ENCODE results near the gene SLC7A6OS. TPM values are rescaled to one million over a fixed set of nuclear protein-coding genes. Genes with fewer than 3 reads are reported as not detected.

Gene SLC7A6OS
- total RNA-seq, 1 experiment from 2014 or later: 24.5 TPM

DNA sequence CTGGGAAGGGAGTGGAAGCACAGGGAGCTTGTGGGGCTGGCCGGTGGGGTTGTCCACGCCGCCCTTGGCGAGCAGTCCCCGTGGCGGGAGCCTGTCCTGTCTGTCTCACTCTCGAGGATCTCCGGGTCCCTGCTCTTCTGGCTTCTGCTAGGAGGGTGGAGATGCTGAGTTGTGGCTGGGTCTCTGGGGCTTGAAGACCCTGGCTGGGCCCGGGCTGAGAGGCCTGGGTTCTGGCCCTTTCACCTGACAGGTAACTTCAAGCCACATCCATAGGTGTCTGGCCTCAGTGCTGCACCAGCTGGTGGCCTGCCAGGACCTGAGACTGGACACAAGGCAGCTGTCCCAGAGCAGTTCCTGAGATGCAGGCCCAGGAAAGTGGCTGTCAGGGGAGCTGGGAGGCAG is 46.8 kb upstream of the SLC7A6OS start:
- Histone ChIP-seq H3K27me3 (ENCODE audit: insufficient read depth, low read length) (no peaks in the 10 kb centered on the region), H2BK120ac (ENCODE audit: low read depth, low read length, poor library complexity, severe bottlenecking) (no peak overlapping the region), H3K4me1 (ENCODE audit: insufficient read depth, low read length) (no peaks in the 10 kb centered on the region), H4K5ac (ENCODE audit: insufficient read length, low read depth, low read length) (no peak overlapping the region), H3K79me2 (ENCODE audit: insufficient read depth, low read length) (no peaks in the 10 kb centered on the region), H3K79me1 (ENCODE audit: insufficient read depth, low read depth, low read length, poor library complexity, severe bottlenecking) (no peaks in the 10 kb centered on the region), H3K27ac (ENCODE audit: insufficient read length, low read depth, low read length) (no peak overlapping the region), H3K9ac (ENCODE audit: extremely low read depth, insufficient read length, low read length) (no peak overlapping the region), H2AFZ (ENCODE audit: low read length) (no peak overlapping the region), H2BK5ac (ENCODE audit: insufficient read length, low read length) (no peak overlapping the region), H2BK12ac (ENCODE audit: insufficient read length, low read depth, low read length) (no peak overlapping the region), H3K4me2 (ENCODE audit: insufficient read depth, insufficient read length, low read length) (no peak overlapping the region), H3K9me3 (ENCODE audit: control insufficient read depth, low read depth, low read length) (no peaks in the 10 kb centered on the region), H3K23me2 (ENCODE audit: insufficient read length, low read depth, low read length, poor library complexity, severe bottlenecking) (no peaks in the 10 kb centered on the region), H4K8ac (replicated peaks; ENCODE audit: insufficient read length, low read depth, low read length) (no peak overlapping the region), H4K20me1 (ENCODE audit: control insufficient read depth, insufficient read depth, insufficient read length) (no peaks in the 10 kb centered on the region), H2AK5ac (ENCODE audit: insufficient read length, low read length) (no peak overlapping the region), H3K56ac (ENCODE audit: insufficient read length, low read depth, low read length) (no peak overlapping the region), H3K23ac (ENCODE audit: insufficient read length, low read depth, low read length) (no peak overlapping the region), H3T11ph (ENCODE audit: low read length) (no peak overlapping the region), H3K14ac (ENCODE audit: insufficient read depth, low read length) (no peak overlapping the region), H2BK20ac (ENCODE audit: low read depth, low read length, poor library complexity, severe bottlenecking) (no peak overlapping the region), H4K91ac (ENCODE audit: insufficient read length, low read depth, low read length) (no peak overlapping the region), H2BK15ac (ENCODE audit: low read depth, low read length) (no peak overlapping the region), H3K4ac (ENCODE audit: low read depth, low read length) (no peak overlapping the region), H3K18ac (ENCODE audit: insufficient read length, low read depth, low read length) (no peak overlapping the region)
- no peak for DNase-seq
- no peak overlapping the region for H3K27ac Mint-ChIP-seq
- H3K4me1 Mint-ChIP-seq: 0 out of 4 replicates have a peak, but pooled peaks cover 0 to 5% of the 10 kb centered on the region in 2 experiments
- TF ChIP-seq, protein P1, sequence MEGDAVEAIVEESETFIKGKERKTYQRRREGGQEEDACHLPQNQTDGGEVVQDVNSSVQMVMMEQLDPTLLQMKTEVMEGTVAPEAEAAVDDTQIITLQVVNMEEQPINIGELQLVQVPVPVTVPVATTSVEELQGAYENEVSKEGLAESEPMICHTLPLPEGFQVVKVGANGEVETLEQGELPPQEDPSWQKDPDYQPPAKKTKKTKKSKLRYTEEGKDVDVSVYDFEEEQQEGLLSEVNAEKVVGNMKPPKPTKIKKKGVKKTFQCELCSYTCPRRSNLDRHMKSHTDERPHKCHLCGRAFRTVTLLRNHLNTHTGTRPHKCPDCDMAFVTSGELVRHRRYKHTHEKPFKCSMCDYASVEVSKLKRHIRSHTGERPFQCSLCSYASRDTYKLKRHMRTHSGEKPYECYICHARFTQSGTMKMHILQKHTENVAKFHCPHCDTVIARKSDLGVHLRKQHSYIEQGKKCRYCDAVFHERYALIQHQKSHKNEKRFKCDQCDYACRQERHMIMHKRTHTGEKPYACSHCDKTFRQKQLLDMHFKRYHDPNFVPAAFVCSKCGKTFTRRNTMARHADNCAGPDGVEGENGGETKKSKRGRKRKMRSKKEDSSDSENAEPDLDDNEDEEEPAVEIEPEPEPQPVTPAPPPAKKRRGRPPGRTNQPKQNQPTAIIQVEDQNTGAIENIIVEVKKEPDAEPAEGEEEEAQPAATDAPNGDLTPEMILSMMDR (conservative IDR thresholded peaks at IDR 0.05): no peak
- no peaks in the 10 kb centered on the region for H3K27me3 Mint-ChIP-seq (ENCODE audit: low read depth)
- peaks cover 9 to 43% (median 39%) of the 10 kb centered on the region in 3 experiments; a peak in 6 of 7 replicates for H3K36me3 Mint-ChIP-seq (ENCODE audit: insufficient read depth in 1 of 3, low read depth in 3 of 3)
- no peaks in the 10 kb centered on the region for H3K9me3 Mint-ChIP-seq
- no CpG with 5 or more reads among the region's 9 CpGs for WGBS (ENCODE audit: extremely low coverage, insufficient read length, low lambda C conversion rate)
- no peak overlapping the region for H3K4me3 Mint-ChIP-seq
